Heart left ventricle (tissue), 13 donors: Measurements from ENCODE around the gene EVX1.

ENCODE experiments used
- POLR2A ChIP-seq, 2 donors: fragments of 450-650 bp; IDR thresholded peaks; one replicate each; pipeline ENCODE4 v1.6.1; 2017; ENCODE audit warnings: antibody characterized with exemption in 2 of 2, mild to moderate bottlenecking in 2 of 2, moderate library complexity in 2 of 2
- TF ChIP-seq, protein P1 (sequence below), 12 donors: fragments of 200-600 bp; sonication (generic) in 4 of 12; IDR thresholded peaks; one replicate each; pipeline versions ENCODE4 v1.5.0 to v1.8.0; 2018 to 2022; ENCODE audit warnings: antibody characterized with exemption in 12 of 12, mild to moderate bottlenecking in 5 of 12
- donor health status: ischemic (EF 13 %, LVEDD 7.1; RV severe dilation, severe dysfunction).
- donor health status: DM: no; HTN: yes; CAD: no.
- donor health status: DM: no; HTN: no; CAD: no.
- donor health status: ischemic (EF 25% LVEDD 6.9; RV normal size, moderate dysfunction).
- donor health status: ischemic (EF 25% LVEDD 5.7; RV mildly dilated, moderate dysfunction).
- donor health status: ischemic (EF 35%, LVEDD 5.7; RV mildly dilated, moderate dysfunction).
- donor health status: nonischemic (EF 11% LVEDD 7.7; RV severe dilation, severe dysfunction).
- donor health status: DM: yes; HTN: yes; CAD: no.
- donor health status: PGD.
- donor health status: ischemic (EF 29% LVEDD 5.4; RV normal size, mild dysfunction).
- donor health status: nonischemic (EF 23%, LVEDD 6.1; RV moderate dilation, normal function).

DNA sequence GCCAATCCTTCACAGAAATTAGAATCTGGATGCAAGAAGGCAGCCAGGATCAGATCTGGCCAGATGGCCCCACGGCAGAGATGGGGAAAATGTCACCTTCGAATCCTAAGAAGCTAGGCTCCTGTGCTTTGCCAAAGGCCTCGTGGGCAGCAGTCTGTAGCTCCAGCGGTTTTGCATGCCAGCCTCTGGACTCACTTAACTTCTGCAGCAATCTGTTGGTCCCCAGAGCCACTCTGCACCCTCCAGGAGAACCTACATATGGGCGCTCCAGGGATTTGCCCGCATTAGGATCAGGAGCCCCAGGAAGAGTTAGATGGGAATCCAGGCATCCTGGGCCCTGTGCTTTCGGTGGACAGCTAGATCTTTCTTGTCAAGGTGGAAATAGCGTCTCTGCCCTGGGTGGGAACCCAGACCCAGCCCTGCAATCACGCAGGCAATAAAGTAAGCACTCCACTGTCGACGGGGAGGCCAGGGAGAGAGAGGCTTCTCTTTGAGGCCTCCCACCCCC lies 32.6 kb upstream of the EVX1 start:
- TF ChIP-seq POLR2A (IDR thresholded peaks at IDR 0.05) = no peak
- TF ChIP-seq, protein P1, sequence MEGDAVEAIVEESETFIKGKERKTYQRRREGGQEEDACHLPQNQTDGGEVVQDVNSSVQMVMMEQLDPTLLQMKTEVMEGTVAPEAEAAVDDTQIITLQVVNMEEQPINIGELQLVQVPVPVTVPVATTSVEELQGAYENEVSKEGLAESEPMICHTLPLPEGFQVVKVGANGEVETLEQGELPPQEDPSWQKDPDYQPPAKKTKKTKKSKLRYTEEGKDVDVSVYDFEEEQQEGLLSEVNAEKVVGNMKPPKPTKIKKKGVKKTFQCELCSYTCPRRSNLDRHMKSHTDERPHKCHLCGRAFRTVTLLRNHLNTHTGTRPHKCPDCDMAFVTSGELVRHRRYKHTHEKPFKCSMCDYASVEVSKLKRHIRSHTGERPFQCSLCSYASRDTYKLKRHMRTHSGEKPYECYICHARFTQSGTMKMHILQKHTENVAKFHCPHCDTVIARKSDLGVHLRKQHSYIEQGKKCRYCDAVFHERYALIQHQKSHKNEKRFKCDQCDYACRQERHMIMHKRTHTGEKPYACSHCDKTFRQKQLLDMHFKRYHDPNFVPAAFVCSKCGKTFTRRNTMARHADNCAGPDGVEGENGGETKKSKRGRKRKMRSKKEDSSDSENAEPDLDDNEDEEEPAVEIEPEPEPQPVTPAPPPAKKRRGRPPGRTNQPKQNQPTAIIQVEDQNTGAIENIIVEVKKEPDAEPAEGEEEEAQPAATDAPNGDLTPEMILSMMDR (IDR thresholded peaks at IDR 0.05) = no peak
